ENCODE data around the gene AHCY. TPM values are rescaled to one million over a fixed set of nuclear protein-coding genes. Genes with fewer than 3 reads are reported as not detected.

Gene AHCY
- total RNA-seq, 1 experiment from 2014 or later: 350 TPM

GRCh38 chr20:34310481-34311117 is 7.4 kb upstream of the AHCY start (continued):
- TF ChIP-seq ATF3 (IDR thresholded peaks at IDR 0.05): no peak

GRCh38 chr20:34309691-34310090 is 6.5 kb upstream of the AHCY start:
- no peaks in the 10 kb centered on the region for H3K79me2 ChIP-seq (ENCODE audit: insufficient read depth, low read length)
- intact Hi-C loops (cut with micrococcal nuclease): loop anchor here (2.0 to 5.0 kb wide), 2 partner anchors 119 to 398 kb away; no protein-coding TSS in a partner anchor
- H3K27ac ChIP-seq (ENCODE audit: low read depth, low read length): no peak overlapping the region
- no peak overlapping the region for H3K9ac ChIP-seq (ENCODE audit: low read length)
- ChIA-PET CTCF (interaction anchor here (0.7 to 1.4 kb wide), 3 partner anchors 163 to 213 kb away, joined by 3 read pairs; no protein-coding TSS in a partner anchor), RAD21 (ENCODE audit: low non-redundant PET in 1 of 2, low total read pairs in 2 of 2, uncharacterized antibody in 2 of 2, unreplicated experiment in 2 of 2) (no interaction called here), POLR2A (no interaction called here)
- H3K9me3 ChIP-seq (ENCODE audit: control insufficient read depth in 1 of 2, insufficient read depth in 1 of 2, low read depth in 1 of 2, low read length in 2 of 2): no peaks in the 10 kb centered on the region
- peaks cover 24 to 50% of the 10 kb centered on the region in 2 experiments for H3K4me1 ChIP-seq (ENCODE audit: control insufficient read depth in 1 of 2, insufficient read depth in 2 of 2, low read length in 2 of 2)
- no peaks in the 10 kb centered on the region for H3K9me2 ChIP-seq (ENCODE audit: insufficient read depth)
- no peak for ATAC-seq
- no peaks in the 10 kb centered on the region for H3K36me3 ChIP-seq (ENCODE audit: control insufficient read depth in 1 of 2, insufficient read depth in 2 of 2, low read length in 2 of 2)
- H3K4me3 ChIP-seq (replicated peaks in 1 of 2; ENCODE audit: low read depth in 1 of 2, low read length in 2 of 2): no peak overlapping the region
- no peak overlapping the region for H2AFZ ChIP-seq (ENCODE audit: low read depth, low read length, poor library complexity, severe bottlenecking)
- no peak overlapping the region for H3K4me2 ChIP-seq (ENCODE audit: low read length)
- H3K27me3 ChIP-seq (ENCODE audit: insufficient read depth, low read length): no peaks in the 10 kb centered on the region
- no TSS peak for BruUV-seq (replicated peaks)
- TF ChIP-seq ATF3 (IDR thresholded peaks at IDR 0.05) (no peak), CEBPB (IDR thresholded peaks at IDR 0.05; ENCODE audit: low read depth) (no peak), FOSL1 (IDR thresholded peaks at IDR 0.05; ENCODE audit: low read depth) (no peak), TCF7L2 (IDR thresholded peaks at IDR 0.05; ENCODE audit: borderline replicate concordance, extremely low read depth, insufficient read depth, insufficient read length) (no peak), SIN3A (IDR thresholded peaks at IDR 0.05; ENCODE audit: low read depth) (no peak), EZH2 (IDR thresholded peaks at IDR 0.05) (no peak), CBX3 (IDR thresholded peaks at IDR 0.05; ENCODE audit: low read depth) (no peak), MAX (IDR thresholded peaks at IDR 0.05) (no peak), ZNF274 (IDR thresholded peaks at IDR 0.05; ENCODE audit: low read depth, low read length) (no peak), YY1 (IDR thresholded peaks at IDR 0.05; ENCODE audit: extremely low read depth, insufficient replicate concordance, low read depth, low read length) (no peak), JUND (IDR thresholded peaks at IDR 0.05) (no peak)
- no peak for DNase-seq (ENCODE audit: low read depth, low spot score)
- no peaks in the 10 kb centered on the region for H4K20me1 ChIP-seq (ENCODE audit: insufficient read depth)

Measured in HCT116 (cell line).